Suprapubic skin (tissue), 4 donors: ENCODE results near the gene SLC39A12.

Source experiments
- CTCF ChIP-seq, 2 donors: fragments of 200-600 bp in 1 of 2; fragments of 450-650 bp in 1 of 2; sonication (generic) in 1 of 2; IDR thresholded peaks; one replicate each; pipeline ENCODE4 v1.5.1; 2016 to 2019; ENCODE audit warnings: antibody characterized with exemption in 2 of 2, mild to moderate bottlenecking in 1 of 2, moderate library complexity in 1 of 2
- EP300 ChIP-seq: sonication (generic); formaldehyde crosslinking; IDR thresholded peaks from one replicate; pipeline ENCODE4 v1.6.1; 2017; ENCODE audit warnings: antibody characterized with exemption
- POLR2A ChIP-seq, 2 donors: fragments of 450-650 bp; IDR thresholded peaks; one replicate each; pipeline ENCODE4 v1.6.1; 2017; ENCODE audit warnings: antibody characterized with exemption in 2 of 2, mild to moderate bottlenecking in 2 of 2, moderate library complexity in 2 of 2
- POLR2AphosphoS5 ChIP-seq, 3 donors: sonication (generic); formaldehyde crosslinking; IDR thresholded peaks; one replicate each; pipeline ENCODE4 v1.6.1; 2017; ENCODE audit warnings: antibody characterized with exemption in 3 of 3

- no peak for TF ChIP-seq POLR2A (IDR thresholded peaks at IDR 0.05)
- no peak for TF ChIP-seq POLR2AphosphoS5 (IDR thresholded peaks at IDR 0.05)
- no peak for TF ChIP-seq CTCF (IDR thresholded peaks at IDR 0.05)
- TF ChIP-seq EP300: no peak
These were observed 10.1 kb downstream of the SLC39A12 start for GRCh38 chr10:17961551-17962422.
